IMR-90 (cell line): ENCODE measurements around the gene GORASP1. TPM values are rescaled to one million over a fixed set of nuclear protein-coding genes. Genes with fewer than 3 reads are reported as not detected.
A peak's percentile ranks its signal among the peaks of the same experiment; 100 is the strongest.

ENCODE experiments used
- ATAC-seq: fragments of 200-7000 bp; cut with Tn5 transposase; 2 replicates; pipeline ENCODE4 v1.9.1; 2020; ENCODE audit warnings: low read depth, mild to moderate bottlenecking, moderate library complexity
- BruUV-seq: library from RNA; stranded (reverse); fragments of 400-500 nt; replicated peaks from 2 replicates; lab custom pipeline; 2021; lab: Mats Ljungman, UMichigan
- CTCF ChIA-PET: fragments of 300-600 bp; formaldehyde crosslinking; extraction: SDS; loops from one replicate; lab custom pipeline; 2021; ENCODE audit warnings: antibody characterized with exemption; lab: Yijun Ruan, JAX
- POLR2A ChIA-PET: fragments of 300-600 bp; sonication (Branson Sonifier 250); formaldehyde crosslinking; loops from one replicate; lab custom pipeline; 2022; ENCODE audit warnings: antibody characterized with exemption; ENCODE audit not compliant: unreplicated experiment; lab: Charles Lee
- DNase-seq: peaks from one replicate; pipeline ENCODE4 v3.0.0; 2013
- H2AFZ ChIP-seq: replicated peaks from 2 replicates; pipeline ENCODE3; 2013; ENCODE audit warnings: low read length, mild to moderate bottlenecking; ENCODE audit not compliant: poor library complexity
- H2AK5ac ChIP-seq: 2 replicates; pipeline ENCODE4 v1.6.1; 2013; ENCODE audit warnings: low read depth, low read length, inconsistent platforms
- H2AK9ac ChIP-seq: replicated peaks from 2 replicates; pipeline ENCODE3; 2013; ENCODE audit warnings: mild to moderate bottlenecking, low read depth, low read length, moderate library complexity; ENCODE audit not compliant: poor library complexity
- H2BK120ac ChIP-seq: 2 replicates; pipeline ENCODE4 v1.6.1; 2013; ENCODE audit warnings: low read depth, low read length, inconsistent platforms
- H2BK15ac ChIP-seq: 3 replicates; pipeline ENCODE4 v1.6.1; 2013; ENCODE audit warnings: low read depth, low read length, inconsistent platforms
- H2BK20ac ChIP-seq: 2 replicates; pipeline ENCODE4 v1.6.1; 2013; ENCODE audit warnings: low read depth, mild to moderate bottlenecking, inconsistent platforms, low read length, moderate library complexity
- H2BK5ac ChIP-seq: 2 replicates; pipeline ENCODE4 v1.6.1; 2013; ENCODE audit warnings: mild to moderate bottlenecking, low read depth, low read length, inconsistent platforms; ENCODE audit not compliant: poor library complexity, severe bottlenecking
- H3K14ac ChIP-seq: replicated peaks from 2 replicates; pipeline ENCODE4 v1.6.1; 2013; ENCODE audit warnings: low read depth, low read length, inconsistent platforms
- H3K18ac ChIP-seq: 2 replicates; pipeline ENCODE4 v1.6.1; 2013; ENCODE audit warnings: low read depth, low read length, control low read depth
- H3K23ac ChIP-seq: 2 replicates; pipeline ENCODE4 v1.6.1; 2013; ENCODE audit warnings: low read depth, low read length, inconsistent platforms
- H3K27ac ChIP-seq: 2 replicates; pipeline ENCODE4 v1.5.1; 2013; ENCODE audit warnings: mild to moderate bottlenecking, control low read depth, low read length; ENCODE audit not compliant: insufficient read depth
- H3K27me3 ChIP-seq: 2 replicates; pipeline ENCODE4 v1.6.1; 2013; ENCODE audit warnings: low read length; ENCODE audit not compliant: control insufficient read depth, insufficient read depth
- H3K36me3 ChIP-seq: 2 replicates; pipeline ENCODE4 v1.6.1; 2013; ENCODE audit warnings: low read length, mixed read lengths; ENCODE audit not compliant: control insufficient read depth, insufficient read depth
- H3K4ac ChIP-seq: 2 replicates; pipeline ENCODE4 v1.6.1; 2013; ENCODE audit warnings: low read depth, low read length, inconsistent platforms
- H3K4me1 ChIP-seq: 2 replicates; pipeline ENCODE4 v1.6.1; 2013; ENCODE audit warnings: low read length, mixed read lengths; ENCODE audit not compliant: control insufficient read depth, insufficient read depth
- H3K4me2 ChIP-seq: 2 replicates; pipeline ENCODE4 v1.6.1; 2013; ENCODE audit warnings: low read depth, mild to moderate bottlenecking, control low read depth, low read length, moderate library complexity
- H3K4me3 ChIP-seq: 2 replicates; pipeline ENCODE4 v1.5.1; 2013; ENCODE audit warnings: low read depth, mild to moderate bottlenecking, control low read depth, low read length, moderate library complexity; ENCODE audit not compliant: insufficient read depth
- H3K56ac ChIP-seq: 2 replicates; pipeline ENCODE4 v1.6.1; 2013; ENCODE audit warnings: low read length, inconsistent platforms; ENCODE audit not compliant: insufficient read depth; ENCODE audit errors: extremely low read depth
- H3K79me1 ChIP-seq, 2 experiments: 2 replicates each; pipeline ENCODE4 v1.6.1; 2013; ENCODE audit warnings: low read length in 2 of 2, inconsistent platforms in 1 of 2, low read depth in 1 of 2
- H3K9ac ChIP-seq: 2 replicates; pipeline ENCODE4 v1.6.1; 2013; ENCODE audit warnings: low read depth, low read length, control low read depth
- H3K9me1 ChIP-seq: 2 replicates; pipeline ENCODE4 v1.6.1; 2013; ENCODE audit warnings: low read length, inconsistent platforms; ENCODE audit not compliant: insufficient read depth
- H3K9me3 ChIP-seq: 2 replicates; pipeline ENCODE4 v1.6.1; 2013; ENCODE audit warnings: low read length; ENCODE audit not compliant: control insufficient read depth, insufficient read depth
- H4K20me1 ChIP-seq: 2 replicates; pipeline ENCODE4 v1.6.1; 2013; ENCODE audit warnings: low read length, inconsistent platforms; ENCODE audit not compliant: insufficient read depth
- H4K5ac ChIP-seq: 2 replicates; pipeline ENCODE4 v1.6.1; 2013; ENCODE audit warnings: mild to moderate bottlenecking, low read depth, low read length, control low read depth
- H4K8ac ChIP-seq, 2 experiments: 2 replicates each; pipeline ENCODE4 v1.6.1; 2013; ENCODE audit warnings: low read depth in 2 of 2, low read length in 2 of 2, control low read depth in 1 of 2, inconsistent platforms in 1 of 2
- H4K91ac ChIP-seq: 2 replicates; pipeline ENCODE4 v1.6.1; 2013; ENCODE audit warnings: low read depth, low read length, inconsistent platforms; ENCODE audit not compliant: insufficient read depth
- BHLHE40 ChIP-seq: fragments of 150-350 bp; IDR thresholded peaks from 2 replicates; pipeline ENCODE4 v1.6.1; 2016; ENCODE audit warnings: mild to moderate bottlenecking, low read depth, low read length
- CEBPB ChIP-seq: IDR thresholded peaks from 2 replicates; pipeline ENCODE4 v1.6.1; 2012; ENCODE audit warnings: low read depth, low read length, improper control_type of control experiment
- CHD1 ChIP-seq: IDR thresholded peaks from 2 replicates; pipeline ENCODE4 v1.6.1; 2012; ENCODE audit warnings: low read depth, low read length, improper control_type of control experiment
- CTCF ChIP-seq: conservative IDR thresholded peaks from 2 replicates; pipeline ENCODE4 v1.5.1; 2012; ENCODE audit warnings: mild to moderate bottlenecking, low read depth, low read length, improper control_type of control experiment
- ELK1 ChIP-seq: fragments of 150-350 bp; IDR thresholded peaks from 2 replicates; pipeline ENCODE4 v1.6.1; 2016; ENCODE audit warnings: low read depth, mild to moderate bottlenecking, low read length, moderate library complexity, borderline replicate concordance
- FOS ChIP-seq: fragments of 150-350 bp; IDR thresholded peaks from 2 replicates; pipeline ENCODE4 v1.6.1; 2016; ENCODE audit warnings: low read depth, low read length
- MAFK ChIP-seq: IDR thresholded peaks from 2 replicates; pipeline ENCODE4 v1.6.1; 2012; ENCODE audit warnings: low read depth, low read length, improper control_type of control experiment
- MXI1 ChIP-seq: IDR thresholded peaks from 2 replicates; pipeline ENCODE4 v1.6.1; 2012; ENCODE audit warnings: low read depth, mild to moderate bottlenecking, low read length, moderate library complexity, borderline replicate concordance
- NFE2L2 ChIP-seq: fragments of 150-350 bp; IDR thresholded peaks from 2 replicates; pipeline ENCODE4 v1.6.1; 2016; ENCODE audit warnings: low read depth, mild to moderate bottlenecking, low read length
- POLR2A ChIP-seq: IDR thresholded peaks from 2 replicates; pipeline ENCODE4 v1.6.1; 2012; ENCODE audit warnings: mild to moderate bottlenecking, low read depth, low read length
- RFX5 ChIP-seq: IDR thresholded peaks from 2 replicates; pipeline ENCODE4 v1.8.0; 2012; ENCODE audit warnings: low read depth, mild to moderate bottlenecking, low read length, moderate library complexity
- SMC3 ChIP-seq: fragments of 150-350 bp; IDR thresholded peaks from 2 replicates; pipeline ENCODE4 v1.6.1; 2016; ENCODE audit warnings: low read depth, mild to moderate bottlenecking, antibody characterized with exemption, low read length, moderate library complexity
- USF2 ChIP-seq: fragments of 150-350 bp; IDR thresholded peaks from 2 replicates; pipeline ENCODE4 v1.6.1; 2017; ENCODE audit warnings: mild to moderate bottlenecking, antibody characterized with exemption, low read length, low read depth
- WGBS, 2 experiments: methylation state at CpG; one replicate each; pipeline versions ENCODE4 v1.1.5 to v1.1.7; 2013; ENCODE audit warnings: missing lambda C conversion rate in 2 of 2; ENCODE audit not compliant: insufficient read length in 1 of 2; ENCODE audit errors: extremely low coverage in 2 of 2; 5-methylcytosine and 5-hydroxymethylcytosine counted together
- dilution Hi-C: fragments of 300-500 bp; cut with HindIII; formaldehyde crosslinking; loops from one replicate; pipeline ENCODE4 v1.14.3; 2018; ENCODE audit warnings: low sequenced_read_pairs; ENCODE audit not compliant: unreplicated experiment
- in situ Hi-C: fragments of 300-500 bp; cut with MboI; formaldehyde crosslinking; loops from 3 replicates; pipeline ENCODE4 v1.14.3; 2019; ENCODE audit warnings: low sequenced_read_pairs, inconsistent platforms, mixed read lengths
- intact Hi-C: fragments of 100-400 bp; cut with micrococcal nuclease; formaldehyde crosslinking; loops from 2 replicates; pipeline ENCODE4 v1.10.0; 2022
- polyA plus RNA-seq, 3 experiments: library from polyadenylated mRNA; depleted of rRNA; stranded (reverse); fragments of >200 nt; gene quantifications; 2 replicates each; pipeline ENCODE4 v1.2.3, GENCODE V29; 2012; ENCODE audit warnings: low replicate concordance in 1 of 3
- total RNA-seq: library from RNA; depleted of rRNA; stranded (reverse); fragments of >200 nt; gene quantifications from 2 replicates; pipeline ENCODE4 v1.2.3, GENCODE V29; 2012

Gene GORASP1
- total and polyA plus RNA-seq, 2 of the 4 experiments (the other 2 are of a cell fraction): 35.0 to 56.6 TPM

- TF ChIP-seq RFX5: no peak
- no peak for TF ChIP-seq CEBPB
- TF ChIP-seq BHLHE40: no peak
- peak; percentile 22; the same call in 1 of the 2 replicates for TF ChIP-seq MXI1
- peak; percentile 79 for TF ChIP-seq POLR2A
- TF ChIP-seq SMC3: no peak
- no peak for TF ChIP-seq FOS
- TF ChIP-seq MAFK: no peak
- TF ChIP-seq ELK1: no peak
- TF ChIP-seq USF2: 0 out of 2 replicates have a peak, but pooled peaks have one; percentile 3
- no peak for TF ChIP-seq NFE2L2
- TF ChIP-seq CHD1: no peak
- no peak for TF ChIP-seq CTCF
- Histone ChIP-seq H3K9me1 (peaks cover 4% of the 10 kb centered on the region), H3K9ac (peak within 1 kb of the TSS; percentile 89), H2AK9ac (peak within 1 kb of the TSS; percentile 32), H3K56ac (peak within 1 kb of the TSS; percentile 45), H3K14ac (peak within 1 kb of the TSS; percentile 97), H3K9me3 (no peaks in the 10 kb centered on the region), H3K27ac (peak within 1 kb of the TSS; percentile 88), H4K20me1 (no peaks in the 10 kb centered on the region; the same call in 1 of the 2 replicates), H3K79me1 (peaks cover 4 to 21% of the 10 kb centered on the region in 2 experiments; a peak in 3 of 4 replicates), H4K8ac (peak within 1 kb of the TSS; percentile 66 to 96), H2AFZ (peak within 1 kb of the TSS; percentile 95), H3K36me3 (no peaks in the 10 kb centered on the region), H3K4ac (peak within 1 kb of the TSS; percentile 89), H3K4me2 (peak within 1 kb of the TSS; percentile 98), H4K91ac (peak within 1 kb of the TSS; percentile 72), H3K18ac (peak within 1 kb of the TSS; percentile 96), H3K4me1 (peaks cover 2% of the 10 kb centered on the region; the same call in 1 of the 2 replicates), H2BK20ac (0 out of 2 replicates have a peak within 1 kb of the TSS, but pooled peaks have one; percentile 32), H4K5ac (peak within 1 kb of the TSS; percentile 100), H2BK15ac (no peak within 1 kb of the TSS; the same call in 2 of the 3 replicates), H3K4me3 (peak within 1 kb of the TSS; percentile 85), H2BK5ac (peak within 1 kb of the TSS; percentile 87), H3K27me3 (no peaks in the 10 kb centered on the region), H2AK5ac (peak within 1 kb of the TSS; percentile 61; the same call in 1 of the 2 replicates), H2BK120ac (peak within 1 kb of the TSS; percentile 42; the same call in 1 of the 2 replicates), H3K23ac (peak within 1 kb of the TSS; percentile 61; the same call in 1 of the 2 replicates)
- CTCF ChIA-PET: interaction anchor here (0.6 kb wide), 1 partner anchor 1681 kb away, joined by 3 read pairs; no protein-coding TSS in a partner anchor
- intact Hi-C loops: no loop called here
- DNase-seq: peak; percentile 88
- peak; percentile 99 for ATAC-seq
- dilution Hi-C loops: no loop called here
- POLR2A ChIA-PET: no interaction called here
- 4% methylated on average over 21 of the region's 68 CpGs; no CpG with 5 or more reads in 1 of the 2 experiments for WGBS, 2 experiments
- BruUV-seq: no TSS peak
- in situ Hi-C loops: no loop called here
These were observed 55.5 kb downstream of the GORASP1 start, which contains the start of the genes SCN11A and WDR48 for GRCh38 chr3:39051649-39052561. Gene SCN11A (minus strand): TSS chr3:39051944. CDS start chr3:38950362, 101,582 bp downstream. Gene WDR48 (plus strand): TSS chr3:39052016. CDS start chr3:39052026, 10 bp downstream.
